Vagina (tissue), 2 donors: ENCODE measurements around the gene GPC1. TPM values are rescaled to one million over a fixed set of nuclear protein-coding genes. Genes with fewer than 3 reads are reported as not detected.
A peak's percentile ranks its signal among the peaks of the same experiment; 100 is the strongest.

Experiments
- DNase-seq, 2 donors: peaks; one replicate each; pipeline ENCODE4 v3.0.0-alpha.2; 2017; ENCODE audit errors: extremely low spot score in 2 of 2
- H3K27ac ChIP-seq: fragments of 200-600 bp; sonication (generic); one replicate; pipeline ENCODE4 v1.5.1; 2019
- H3K27me3 ChIP-seq: fragments of 200-600 bp; sonication (generic); one replicate; pipeline ENCODE4 v1.5.1; 2019
- H3K36me3 ChIP-seq, 2 donors: fragments of 200-600 bp; sonication (generic); one replicate each; pipeline ENCODE4 v1.5.1; 2017 to 2019
- H3K4me1 ChIP-seq: fragments of 200-600 bp; sonication (generic); one replicate; pipeline ENCODE4 v1.5.1; 2019
- H3K4me3 ChIP-seq, 2 donors: fragments of 200-600 bp; sonication (generic); 1 replicate in 1 of 2; 2 replicates in 1 of 2; pipeline ENCODE4 v1.5.1; 2016 to 2019
- H3K9me3 ChIP-seq: fragments of 200-600 bp; sonication (generic); one replicate; pipeline ENCODE4 v1.5.1; 2019
- POLR2A ChIP-seq, 2 donors: fragments of 450-650 bp; IDR thresholded peaks; one replicate each; pipeline ENCODE4 v1.6.1; 2017; ENCODE audit warnings: antibody characterized with exemption in 2 of 2, mild to moderate bottlenecking in 2 of 2, moderate library complexity in 2 of 2
- POLR2AphosphoS5 ChIP-seq, 2 donors: sonication (generic); formaldehyde crosslinking; IDR thresholded peaks; one replicate each; pipeline ENCODE4 v1.9.0; 2017; ENCODE audit warnings: antibody characterized with exemption in 2 of 2, mild to moderate bottlenecking in 2 of 2, low read depth in 1 of 2; ENCODE audit not compliant: insufficient read depth in 1 of 2
- intact Hi-C: fragments of 100-400 bp; cut with DNase I; formaldehyde crosslinking; loops from one replicate; pipeline ENCODE4 v1.15.1; 2023
- total RNA-seq: library from RNA; depleted of rRNA; stranded (reverse); fragments of >200 nt; gene quantifications from one replicate; pipeline ENCODE4 v1.2.3, GENCODE V29; 2016
- TF ChIP-seq, protein P1 (sequence below), 3 experiments: fragments of 450-650 bp in 2 of 3; fragments of 200-600 bp in 1 of 3; sonication (generic) in 1 of 3; IDR thresholded peaks; one replicate each; pipeline ENCODE4 v1.5.1; 2017 to 2019; ENCODE audit warnings: antibody characterized with exemption in 3 of 3, mild to moderate bottlenecking in 2 of 3, moderate library complexity in 2 of 3

The GPC1 gene
- total RNA-seq, 1 donor from 2014 or later: 73.2 TPM

DNA sequence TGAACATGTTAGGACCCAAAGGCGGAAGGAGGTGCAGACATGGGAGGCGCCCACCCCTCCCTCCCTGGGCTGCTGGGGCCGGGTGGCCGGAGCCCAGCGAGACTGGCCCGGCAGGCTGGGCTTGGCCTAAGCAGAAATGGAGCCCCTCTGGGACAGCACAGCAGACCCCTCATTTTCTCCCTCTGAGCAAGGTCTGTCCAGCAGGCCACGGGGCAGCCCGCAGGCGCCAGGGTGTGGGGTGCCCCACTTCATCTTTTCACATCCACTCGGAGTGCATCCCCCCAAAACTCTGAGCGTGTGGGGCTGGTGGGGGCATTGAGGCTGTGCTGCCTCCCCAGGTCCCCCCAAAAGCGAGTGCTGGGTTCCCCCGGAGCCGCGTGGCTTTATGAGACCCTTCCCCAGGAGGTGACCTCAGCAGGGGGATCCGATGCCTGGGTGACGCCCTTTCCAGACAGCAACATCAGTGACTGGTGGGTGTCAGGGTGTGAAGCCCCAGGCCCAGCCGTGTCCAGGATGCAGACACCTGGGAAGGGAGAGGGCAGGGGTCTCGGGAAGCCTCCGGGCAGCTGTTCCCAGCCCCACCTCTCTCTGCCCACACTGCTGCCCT is 36.7 kb upstream of the GPC1 start:
- no peak for DNase-seq
- Histone ChIP-seq H3K36me3 (no peaks in the 10 kb centered on the region), H3K9me3 (no peaks in the 10 kb centered on the region), H3K4me1 (peaks cover 48% of the 10 kb centered on the region), H3K27ac (peak overlapping the region; percentile 69), H3K27me3 (no peaks in the 10 kb centered on the region), H3K4me3 (no peak overlapping the region)
- intact Hi-C loops: no loop called here
- TF ChIP-seq, protein P1, sequence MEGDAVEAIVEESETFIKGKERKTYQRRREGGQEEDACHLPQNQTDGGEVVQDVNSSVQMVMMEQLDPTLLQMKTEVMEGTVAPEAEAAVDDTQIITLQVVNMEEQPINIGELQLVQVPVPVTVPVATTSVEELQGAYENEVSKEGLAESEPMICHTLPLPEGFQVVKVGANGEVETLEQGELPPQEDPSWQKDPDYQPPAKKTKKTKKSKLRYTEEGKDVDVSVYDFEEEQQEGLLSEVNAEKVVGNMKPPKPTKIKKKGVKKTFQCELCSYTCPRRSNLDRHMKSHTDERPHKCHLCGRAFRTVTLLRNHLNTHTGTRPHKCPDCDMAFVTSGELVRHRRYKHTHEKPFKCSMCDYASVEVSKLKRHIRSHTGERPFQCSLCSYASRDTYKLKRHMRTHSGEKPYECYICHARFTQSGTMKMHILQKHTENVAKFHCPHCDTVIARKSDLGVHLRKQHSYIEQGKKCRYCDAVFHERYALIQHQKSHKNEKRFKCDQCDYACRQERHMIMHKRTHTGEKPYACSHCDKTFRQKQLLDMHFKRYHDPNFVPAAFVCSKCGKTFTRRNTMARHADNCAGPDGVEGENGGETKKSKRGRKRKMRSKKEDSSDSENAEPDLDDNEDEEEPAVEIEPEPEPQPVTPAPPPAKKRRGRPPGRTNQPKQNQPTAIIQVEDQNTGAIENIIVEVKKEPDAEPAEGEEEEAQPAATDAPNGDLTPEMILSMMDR (IDR thresholded peaks at IDR 0.05): no peak
- TF ChIP-seq POLR2AphosphoS5 (IDR thresholded peaks at IDR 0.05; ENCODE audit: insufficient read depth in 1 of 2, low read depth in 1 of 2) (no peak), POLR2A (IDR thresholded peaks at IDR 0.05) (no peak)

DNA sequence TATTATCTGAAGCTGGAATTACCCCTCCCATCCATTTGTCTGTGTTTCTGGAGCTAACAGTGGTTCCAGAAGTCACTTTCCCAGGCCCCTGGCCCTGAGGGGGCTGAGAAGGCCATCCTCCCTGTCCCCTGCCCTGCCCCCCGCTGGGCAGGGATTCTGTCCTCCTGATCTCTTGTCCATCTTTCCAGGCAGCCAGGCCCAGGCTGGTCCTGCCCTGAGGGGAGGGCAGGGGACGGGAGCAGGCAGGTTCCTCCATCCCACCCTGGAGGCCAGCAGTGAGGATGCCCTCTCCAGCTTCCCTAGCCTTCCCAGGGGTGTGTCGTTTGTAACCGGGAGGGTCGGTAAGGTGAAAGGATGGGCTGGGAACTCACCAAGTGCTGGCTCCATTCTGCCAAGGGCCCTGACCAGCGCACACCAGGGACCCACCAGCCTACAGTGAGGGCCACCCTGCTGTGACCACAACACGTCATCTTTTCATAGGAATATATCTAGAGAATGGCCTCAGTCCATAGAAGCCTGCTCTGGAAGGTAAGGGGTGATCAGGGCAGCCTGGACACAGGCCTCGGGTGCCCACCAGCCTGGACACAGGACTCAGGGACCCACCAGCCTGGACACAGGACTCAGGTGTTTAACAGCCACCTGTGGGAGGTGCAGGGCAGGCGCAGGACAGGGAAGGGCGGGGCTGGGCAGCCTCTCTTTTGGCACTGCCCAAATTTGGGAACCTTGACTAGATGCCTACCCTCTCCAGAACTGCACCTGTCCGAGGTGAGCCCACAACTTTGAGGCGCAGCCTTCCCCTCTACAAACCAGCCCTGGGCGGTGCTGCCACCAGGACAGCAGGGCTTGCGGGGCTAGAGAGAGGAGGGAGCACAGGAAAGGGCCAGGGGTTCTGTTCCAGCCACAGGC is 35.8 kb upstream of the GPC1 start:
- intact Hi-C loops: no loop called here
- Histone ChIP-seq H3K36me3 (no peaks in the 10 kb centered on the region), H3K4me3 (no peak overlapping the region), H3K27me3 (no peaks in the 10 kb centered on the region), H3K9me3 (no peaks in the 10 kb centered on the region), H3K27ac (peak overlapping the region; percentile 69), H3K4me1 (peaks cover 48% of the 10 kb centered on the region)
- TF ChIP-seq POLR2AphosphoS5 (IDR thresholded peaks at IDR 0.05; ENCODE audit: insufficient read depth in 1 of 2, low read depth in 1 of 2): no peak
- TF ChIP-seq, protein P1 (IDR thresholded peaks at IDR 0.05): no peak
- no peak for TF ChIP-seq POLR2A (IDR thresholded peaks at IDR 0.05)
- DNase-seq: no peak

DNA sequence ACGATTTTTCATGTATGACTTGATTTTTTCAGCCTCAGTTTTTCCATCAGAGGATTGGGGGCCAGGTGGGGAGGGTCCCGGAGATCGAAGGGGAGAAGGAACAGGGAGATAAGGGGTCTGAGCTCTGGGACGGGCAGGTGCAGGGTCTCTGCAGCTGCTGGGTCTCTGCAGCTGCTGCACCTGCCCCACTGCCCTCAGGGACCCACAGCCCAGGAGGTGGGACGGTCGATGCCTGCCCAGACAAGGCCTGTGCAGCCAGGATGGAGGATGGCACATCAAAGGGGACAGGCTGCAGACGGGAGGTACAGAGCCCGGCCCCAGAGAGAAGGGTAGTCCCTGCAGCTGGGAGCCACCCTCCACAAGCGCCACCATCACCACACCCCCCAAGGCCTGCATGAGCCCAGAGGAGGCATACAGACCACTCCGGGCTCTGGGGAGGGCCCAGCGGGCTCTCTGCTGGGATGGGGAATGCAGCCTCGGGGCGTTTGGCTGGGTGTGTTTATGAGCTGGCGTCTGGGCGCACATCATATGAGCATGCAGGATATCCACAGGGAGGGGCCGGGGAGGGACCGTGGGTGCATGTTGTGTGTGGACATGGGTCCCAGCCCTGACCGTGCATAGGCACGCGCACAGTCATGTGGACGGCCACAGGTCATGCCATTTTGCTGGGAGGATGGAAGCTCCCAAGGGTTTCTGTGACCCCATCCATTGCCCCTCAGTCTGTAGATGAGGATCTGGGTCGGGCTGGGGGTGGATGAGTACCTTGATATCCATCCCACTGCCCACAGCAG is 34.9 kb upstream of the GPC1 start:
- H3K27ac ChIP-seq: no peak overlapping the region
- no peak overlapping the region for H3K4me3 ChIP-seq
- intact Hi-C loops: no loop called here
- peaks cover 48% of the 10 kb centered on the region for H3K4me1 ChIP-seq
- TF ChIP-seq POLR2AphosphoS5 (IDR thresholded peaks at IDR 0.05; ENCODE audit: insufficient read depth in 1 of 2, low read depth in 1 of 2): no peak
- no peaks in the 10 kb centered on the region for H3K9me3 ChIP-seq
- H3K36me3 ChIP-seq: no peaks in the 10 kb centered on the region
- no peaks in the 10 kb centered on the region for H3K27me3 ChIP-seq
- no peak for DNase-seq

DNA sequence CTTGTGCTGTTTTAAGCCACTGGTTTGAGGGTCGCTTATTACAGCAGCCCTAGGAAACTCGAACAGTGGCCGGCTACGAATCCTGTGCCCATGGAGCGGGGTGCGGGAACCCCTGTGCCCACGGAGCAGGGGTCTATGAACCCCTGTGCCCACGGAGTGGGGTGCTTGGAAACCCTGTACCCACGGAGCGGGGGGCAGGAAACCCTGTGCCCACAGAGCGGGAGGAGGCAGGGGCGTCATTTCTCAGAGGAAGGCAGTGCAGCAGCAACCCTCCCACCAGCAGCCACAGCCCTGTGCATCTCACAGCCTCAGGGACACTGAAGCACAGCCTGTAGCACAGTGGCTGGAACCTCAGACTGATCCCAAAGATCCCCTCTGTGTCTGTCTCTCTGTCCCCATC is 34.2 kb upstream of the GPC1 start:
- H3K9me3 ChIP-seq: no peaks in the 10 kb centered on the region
- H3K27me3 ChIP-seq: no peaks in the 10 kb centered on the region
- DNase-seq: no peak
- H3K36me3 ChIP-seq: no peaks in the 10 kb centered on the region
- TF ChIP-seq POLR2A (IDR thresholded peaks at IDR 0.05) (no peak), POLR2AphosphoS5 (IDR thresholded peaks at IDR 0.05; ENCODE audit: insufficient read depth in 1 of 2, low read depth in 1 of 2) (no peak)
- TF ChIP-seq, protein P1 (IDR thresholded peaks at IDR 0.05): no peak
- H3K27ac ChIP-seq: no peak overlapping the region
- H3K4me3 ChIP-seq: no peak overlapping the region
- intact Hi-C loops: no loop called here
- peaks cover 47% of the 10 kb centered on the region for H3K4me1 ChIP-seq

DNA sequence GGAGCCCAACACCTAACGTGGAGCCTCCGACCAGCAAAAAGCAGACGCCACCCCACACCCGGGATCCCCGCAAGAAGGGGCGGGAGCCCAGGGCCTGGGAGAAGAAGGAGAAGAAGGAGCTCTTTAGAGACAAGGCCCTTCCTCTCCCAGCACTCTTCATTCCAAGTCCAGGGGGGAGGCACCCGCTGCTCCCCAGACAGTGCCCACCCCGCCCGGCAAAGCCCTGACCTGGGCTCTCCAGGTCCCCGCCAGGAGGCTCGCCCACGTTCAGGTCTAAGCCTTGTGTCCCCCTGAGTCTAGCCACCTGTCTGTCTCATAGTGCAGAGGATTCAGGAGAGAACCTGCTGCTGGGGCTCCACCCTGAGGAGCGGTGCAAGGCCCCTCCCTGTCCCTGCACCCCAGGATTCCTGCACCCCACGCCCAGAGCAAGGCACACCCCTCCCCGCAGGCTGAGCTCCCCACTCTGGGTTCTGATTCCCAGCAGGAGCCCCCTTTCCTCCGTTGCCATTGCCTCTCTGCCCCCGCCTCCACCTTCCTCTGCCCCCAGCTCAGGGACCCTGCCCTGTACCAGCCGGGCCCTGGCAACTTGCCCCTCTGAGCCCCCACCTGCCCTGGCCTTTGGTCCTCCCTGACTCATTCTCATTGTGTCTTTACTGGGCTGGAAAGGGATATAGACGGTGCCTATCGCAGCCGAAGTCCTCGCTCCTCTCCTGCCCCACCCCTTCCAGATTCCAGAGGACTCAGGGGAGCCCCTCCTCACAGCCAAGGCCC is 33.5 kb upstream of the GPC1 start:
- no peaks in the 10 kb centered on the region for H3K36me3 ChIP-seq
- no peak for DNase-seq
- peaks cover 40% of the 10 kb centered on the region for H3K4me1 ChIP-seq
- TF ChIP-seq POLR2AphosphoS5 (IDR thresholded peaks at IDR 0.05; ENCODE audit: insufficient read depth in 1 of 2, low read depth in 1 of 2) (no peak), POLR2A (IDR thresholded peaks at IDR 0.05) (no peak)
- TF ChIP-seq, protein P1 (IDR thresholded peaks at IDR 0.05): no peak
- H3K27me3 ChIP-seq: no peaks in the 10 kb centered on the region
- H3K4me3 ChIP-seq: no peak overlapping the region
- intact Hi-C loops: no loop called here
- H3K27ac ChIP-seq: no peak overlapping the region
- no peaks in the 10 kb centered on the region for H3K9me3 ChIP-seq
